IPS DF 6.9 (cell line): Measurements from ENCODE around the gene ATP6V1C2.
"Not testable (repeated sequence)": the region's sequence is repeated elsewhere in the genome, so short reads cannot be mapped to it uniquely, and the experiment has no call there.

ENCODE experiments used
- DNase-seq: peaks from one replicate; pipeline ENCODE4 v3.0.0-alpha.2; 2013; ENCODE audit warnings: low read depth, low spot score
- H3K27ac ChIP-seq: one replicate; pipeline ENCODE4 v1.5.1; 2013; ENCODE audit warnings: low read length, control low read depth
- H3K27me3 ChIP-seq: 2 replicates; pipeline ENCODE4 v1.6.1; 2013; ENCODE audit warnings: mild to moderate bottlenecking, low read length; ENCODE audit not compliant: control insufficient read depth, insufficient read depth
- H3K36me3 ChIP-seq: 2 replicates; pipeline ENCODE4 v1.6.1; 2013; ENCODE audit warnings: low read length; ENCODE audit not compliant: control insufficient read depth, insufficient read depth
- H3K4me1 ChIP-seq: 2 replicates; pipeline ENCODE4 v1.6.1; 2013; ENCODE audit warnings: low read length; ENCODE audit not compliant: control insufficient read depth, insufficient read depth
- H3K4me3 ChIP-seq: 2 replicates; pipeline ENCODE4 v1.5.1; 2013; ENCODE audit warnings: mild to moderate bottlenecking, low read length
- H3K9me3 ChIP-seq: 2 replicates; pipeline ENCODE4 v1.6.1; 2013; ENCODE audit warnings: low read length, inconsistent platforms; ENCODE audit not compliant: control insufficient read depth, insufficient read depth
- WGBS: extraction: QIAGEN DNeasy Blood & Tissue Kit; methylation state at CpG from one replicate; pipeline ENCODE4 v1.1.7; 2013; ENCODE audit warnings: mixed read lengths, missing lambda C conversion rate; ENCODE audit not compliant: insufficient read length, insufficient coverage; 5-methylcytosine and 5-hydroxymethylcytosine counted together

Gene ATP6V1C2

GRCh38 chr2:10813163-10814138 is 92.0 kb downstream of the ATP6V1C2 start:
- peak overlapping the region; percentile 57; the same call in 1 of the 2 replicates for H3K4me3 ChIP-seq
- not testable (repeated sequence) for H3K27ac ChIP-seq, H3K4me1 ChIP-seq, H3K36me3 ChIP-seq, DNase-seq, H3K27me3 ChIP-seq, H3K9me3 ChIP-seq
- WGBS: no CpG with 5 or more reads among the region's 37 CpGs

- no peaks in the 10 kb centered on the region for H3K9me3 ChIP-seq
- no peaks in the 10 kb centered on the region; the same call in 1 of the 2 replicates for H3K27me3 ChIP-seq
- peaks cover 2% of the 10 kb centered on the region; the same call in 1 of the 2 replicates for H3K4me1 ChIP-seq
- no CpG with 5 or more reads among the region's 10 CpGs for WGBS
- DNase-seq: no peak
- H3K4me3 ChIP-seq: no peak overlapping the region
- H3K36me3 ChIP-seq: no peaks in the 10 kb centered on the region
- no peak overlapping the region for H3K27ac ChIP-seq
These were observed 92.7 kb downstream of the ATP6V1C2 start for GRCh38 chr2:10814142-10814541.

- WGBS: no CpG with 5 or more reads among the region's 16 CpGs
- H3K9me3 ChIP-seq: no peaks in the 10 kb centered on the region
- H3K36me3 ChIP-seq: no peaks in the 10 kb centered on the region
- no peak overlapping the region for H3K4me3 ChIP-seq
- peaks cover 2% of the 10 kb centered on the region; the same call in 1 of the 2 replicates for H3K4me1 ChIP-seq
- DNase-seq: no peak
- H3K27ac ChIP-seq: no peak overlapping the region
- H3K27me3 ChIP-seq: no peaks in the 10 kb centered on the region; the same call in 1 of the 2 replicates
These were observed 93.3 kb downstream of the ATP6V1C2 start for GRCh38 chr2:10814571-10815331.

GRCh38 chr2:10817413-10817812 is 96.0 kb downstream of the ATP6V1C2 start:
- Histone ChIP-seq H3K36me3 (no peaks in the 10 kb centered on the region), H3K4me3 (no peak overlapping the region), H3K27ac (no peak overlapping the region), H3K4me1 (no peaks in the 10 kb centered on the region; the same call in 1 of the 2 replicates), H3K27me3 (no peaks in the 10 kb centered on the region; the same call in 1 of the 2 replicates), H3K9me3 (no peaks in the 10 kb centered on the region)
- DNase-seq: no peak
- no CpG with 5 or more reads among the region's 5 CpGs for WGBS

- H3K27me3 ChIP-seq, H3K36me3 ChIP-seq, H3K4me3 ChIP-seq, H3K27ac ChIP-seq, DNase-seq, H3K9me3 ChIP-seq, H3K4me1 ChIP-seq: not testable (repeated sequence)
- no CpG with 5 or more reads among the region's 3 CpGs for WGBS
These were observed 96.9 kb downstream of the ATP6V1C2 start for GRCh38 chr2:10818305-10818704.

GRCh38 chr2:10818984-10819383 is 97.6 kb downstream of the ATP6V1C2 start:
- Histone ChIP-seq H3K4me1 (no peaks in the 10 kb centered on the region; the same call in 1 of the 2 replicates), H3K27me3 (no peaks in the 10 kb centered on the region; the same call in 1 of the 2 replicates), H3K36me3 (no peaks in the 10 kb centered on the region), H3K9me3 (no peaks in the 10 kb centered on the region), H3K4me3 (no peak overlapping the region), H3K27ac (no peak overlapping the region)
- no CpG with 5 or more reads among the region's 3 CpGs for WGBS
- DNase-seq: no peak

GRCh38 chr2:10819714-10820314 is 98.4 kb downstream of the ATP6V1C2 start:
- Histone ChIP-seq H3K4me3 (no peak overlapping the region), H3K4me1 (no peaks in the 10 kb centered on the region), H3K9me3 (no peaks in the 10 kb centered on the region), H3K36me3 (no peaks in the 10 kb centered on the region), H3K27ac (no peak overlapping the region), H3K27me3 (no peaks in the 10 kb centered on the region; the same call in 1 of the 2 replicates)
- no peak for DNase-seq
- WGBS: 100% methylated on average over 3 of the region's 12 CpGs

- DNase-seq: no peak
- H3K4me1 ChIP-seq: no peaks in the 10 kb centered on the region
- WGBS: no CpG with 5 or more reads among the region's 8 CpGs
- no peaks in the 10 kb centered on the region for H3K36me3 ChIP-seq
- no peak overlapping the region for H3K27ac ChIP-seq
- H3K4me3 ChIP-seq: no peak overlapping the region
- H3K9me3 ChIP-seq: no peaks in the 10 kb centered on the region
- H3K27me3 ChIP-seq: no peaks in the 10 kb centered on the region; the same call in 1 of the 2 replicates
These were observed 99.1 kb downstream of the ATP6V1C2 start for GRCh38 chr2:10820562-10820961.

- H3K27ac ChIP-seq: no peak overlapping the region
- WGBS: no CpG with 5 or more reads among the region's 13 CpGs
- H3K9me3 ChIP-seq: no peaks in the 10 kb centered on the region
- no peak overlapping the region for H3K4me3 ChIP-seq
- no peaks in the 10 kb centered on the region; the same call in 1 of the 2 replicates for H3K27me3 ChIP-seq
- no peaks in the 10 kb centered on the region for H3K4me1 ChIP-seq
- no peaks in the 10 kb centered on the region for H3K36me3 ChIP-seq
- DNase-seq: no peak
These were observed 99.7 kb downstream of the ATP6V1C2 start for GRCh38 chr2:10820978-10821695.
